ENCODE results near the gene VPS33B.
A peak's percentile ranks its signal among the peaks of the same experiment; 100 is the strongest.

VPS33B gene

DNA sequence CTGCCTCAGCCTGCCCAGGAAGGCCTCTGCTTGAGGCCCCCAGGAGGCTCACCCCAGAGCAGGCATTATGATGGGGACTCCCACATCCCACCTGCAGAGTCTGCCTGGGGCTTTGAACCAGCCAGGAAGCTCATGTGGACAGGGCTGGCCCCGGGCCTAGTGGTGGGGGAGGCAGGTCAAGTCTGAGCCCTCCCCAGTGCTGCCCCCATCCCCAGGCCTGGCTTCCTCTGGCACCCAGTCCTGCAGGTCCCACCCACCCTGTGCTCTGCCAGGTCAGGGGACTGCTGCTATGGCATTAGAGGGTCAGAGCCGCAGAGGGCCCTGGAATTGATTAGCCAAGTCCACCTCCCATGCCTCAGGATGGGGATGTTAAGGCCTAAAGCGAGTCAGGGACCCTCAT is 17.6 kb upstream of the VPS33B start:
- in situ Hi-C loops (cut with MboI; ENCODE audit: low pct_unique_long_range_greater_than_20kb, low sequenced_read_pairs, unreplicated experiment), result no loop called here

GRCh38 chr15:91032919-91033803 is 10.8 kb upstream of the VPS33B start:
- in situ Hi-C loops (cut with MboI; ENCODE audit: low pct_unique_long_range_greater_than_20kb, low sequenced_read_pairs, unreplicated experiment), result no loop called here
- DNase-seq (ENCODE audit: low spot score), result no peak
- TF ChIP-seq CTCF (IDR thresholded peaks at IDR 0.05; ENCODE audit: extremely low read depth, insufficient read depth, missing control alignments), result peak; percentile 86

More for the DNA sequence above, 17.6 kb upstream of the VPS33B start:
- no peak for DNase-seq (ENCODE audit: low spot score)
- no peak for TF ChIP-seq CTCF (IDR thresholded peaks at IDR 0.05; ENCODE audit: extremely low read depth, insufficient read depth, missing control alignments)

GRCh38 chr15:91031796-91032195 is 9.4 kb upstream of the VPS33B start:
- no peak for TF ChIP-seq CTCF (IDR thresholded peaks at IDR 0.05; ENCODE audit: extremely low read depth, insufficient read depth, missing control alignments)
- no peak for DNase-seq (ENCODE audit: low spot score)
- in situ Hi-C loops (cut with MboI; ENCODE audit: low pct_unique_long_range_greater_than_20kb, low sequenced_read_pairs, unreplicated experiment), result no loop called here

DNA sequence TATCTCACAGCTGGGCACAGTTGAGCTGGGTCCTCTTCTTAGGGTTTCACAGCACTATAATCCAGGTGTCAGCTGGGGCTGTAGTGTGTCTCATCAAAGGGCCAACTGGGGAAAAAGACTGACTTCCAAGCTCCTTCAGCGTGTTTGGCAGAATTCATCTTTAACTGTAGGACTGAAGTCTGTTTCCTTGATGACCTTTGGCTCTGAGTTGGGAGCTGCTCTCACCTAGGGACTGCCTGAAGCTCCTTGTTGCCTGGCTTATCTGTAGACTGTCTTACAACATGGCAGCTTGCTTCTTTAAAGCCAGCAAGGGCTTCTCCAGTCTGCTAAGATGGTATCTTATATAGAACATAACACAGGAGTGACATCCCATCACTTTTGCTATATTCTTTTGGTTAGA is 5.3 kb upstream of the VPS33B start:
- in situ Hi-C loops (cut with MboI; ENCODE audit: low pct_unique_long_range_greater_than_20kb, low sequenced_read_pairs, unreplicated experiment), result no loop called here
- DNase-seq (ENCODE audit: low spot score), result no peak
- no peak for TF ChIP-seq CTCF (IDR thresholded peaks at IDR 0.05; ENCODE audit: extremely low read depth, insufficient read depth, missing control alignments)

DNA sequence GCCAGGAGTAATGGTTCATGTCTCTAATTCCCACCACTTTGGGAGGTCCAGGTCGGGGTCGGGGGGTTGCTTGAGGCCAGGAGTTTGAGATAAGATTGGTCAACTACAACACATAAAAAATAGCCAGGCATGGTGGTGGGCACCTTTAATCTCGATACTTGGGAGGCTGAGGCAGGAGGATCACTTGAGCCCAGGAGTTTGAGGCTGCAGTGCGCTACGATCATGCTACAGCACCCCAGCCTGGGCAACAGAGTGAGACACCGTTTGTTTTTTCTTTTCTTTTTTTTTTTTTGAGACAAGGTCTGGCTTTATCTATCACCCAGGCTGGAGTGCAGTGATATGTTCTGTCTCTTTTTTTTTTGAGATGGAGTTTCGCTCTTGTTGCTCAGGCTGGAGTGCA is 1.3 kb upstream of the VPS33B start:
- TF ChIP-seq CTCF (IDR thresholded peaks at IDR 0.05; ENCODE audit: extremely low read depth, insufficient read depth, missing control alignments), result no peak
- in situ Hi-C loops (cut with MboI; ENCODE audit: low pct_unique_long_range_greater_than_20kb, low sequenced_read_pairs, unreplicated experiment), result no loop called here
- DNase-seq (ENCODE audit: low spot score), result no peak

GRCh38 chr15:91022832-91023129 is 387 bp upstream of the VPS33B start:
- in situ Hi-C loops (cut with MboI; ENCODE audit: low pct_unique_long_range_greater_than_20kb, low sequenced_read_pairs, unreplicated experiment), result no loop called here
- no peak for TF ChIP-seq CTCF (IDR thresholded peaks at IDR 0.05; ENCODE audit: extremely low read depth, insufficient read depth, missing control alignments)
- no peak for DNase-seq (ENCODE audit: low spot score)

Measured in GM13977 (cell line).